ENCODE data around the gene TNRC18. TPM values are rescaled to one million over a fixed set of nuclear protein-coding genes. Genes with fewer than 3 reads are reported as not detected.

Gene TNRC18
- total and polyA plus RNA-seq, 9 of the 15 experiments (the other 6 are each of a cell fraction or from before 2014, with no cell fraction given): 0.03 to 43.2 (median 18.0) TPM

- Histone ChIP-seq H3K4me2 (ENCODE audit: insufficient read depth, low read length) (no peak overlapping the region), H3K36me3 (ENCODE audit: control insufficient read depth, insufficient read depth, low read length) (no peaks in the 10 kb centered on the region), H4K20me1 (replicated peaks; ENCODE audit: control insufficient read depth, insufficient read depth, low read length) (no peaks in the 10 kb centered on the region), H3K27ac (ENCODE audit: extremely low read depth, low read depth, low read length) (no peak overlapping the region), H3K9ac (ENCODE audit: insufficient read depth in 1 of 2, low read depth in 2 of 2, low read length in 2 of 2) (no peak overlapping the region), H3K79me2 (ENCODE audit: control insufficient read depth, insufficient read depth, low read length) (no peaks in the 10 kb centered on the region), H3K4me1 (replicated peaks in 1 of 2; ENCODE audit: control insufficient read depth in 2 of 2, insufficient read depth in 2 of 2, low read length in 2 of 2) (peaks cover 15 to 31% of the 10 kb centered on the region in 2 experiments), H3K9me1 (ENCODE audit: control insufficient read depth, insufficient read depth, low read length) (no peaks in the 10 kb centered on the region), H2AFZ (ENCODE audit: low read depth, low read length) (no peak overlapping the region), H3K9me3 (replicated peaks; ENCODE audit: control insufficient read depth, insufficient read depth, low read depth, low read length) (no peaks in the 10 kb centered on the region), H3K4me3 (no peak overlapping the region), H3K27me3 (ENCODE audit: control insufficient read depth in 2 of 2, insufficient read depth in 2 of 2, low read length in 2 of 2) (no peaks in the 10 kb centered on the region)
- intact Hi-C loops (cut with micrococcal nuclease): no loop called here
- DNase-seq (ENCODE audit: extremely low read depth in 1 of 4, low spot score in 3 of 4): no peak
- ATAC-seq: no peak
- WGBS (ENCODE audit: insufficient coverage, low coverage, missing lambda C conversion rate): 82% methylated on average over 10 of the region's 10 CpGs
- POLR2A ChIA-PET: interaction anchor here (0.7 to 1.2 kb wide), 2 partner anchors 8 to 1252 kb away, joined by 3 read pairs; no protein-coding TSS in a partner anchor
- in situ Hi-C loops (cut with MboI): no loop called here
- CTCF ChIA-PET (ENCODE audit: low intra/inter-chr PET ratio): no interaction called here
- FAIRE-seq: no peak
- no TSS peak for BruUV-seq (replicated peaks)
- no peak for TF ChIP-seq MYC (IDR thresholded peaks at IDR 0.05; ENCODE audit: low read depth, low read length)
- TF ChIP-seq MYC (CRISPR knock-in tag; IDR thresholded peaks at IDR 0.05; ENCODE audit: borderline replicate concordance, low read depth): no peak
- TF ChIP-seq ZNF24 (IDR thresholded peaks at IDR 0.05): no peak
- TF ChIP-seq IRF2 (CRISPR knock-in tag; IDR thresholded peaks at IDR 0.05): no peak
- no peak for TF ChIP-seq SOX6 (IDR thresholded peaks at IDR 0.05)
- TF ChIP-seq E2F4 (CRISPR knock-in tag; IDR thresholded peaks at IDR 0.05; ENCODE audit: low read depth): no peak
- TF ChIP-seq CHD1 (IDR thresholded peaks at IDR 0.05; ENCODE audit: low read length): no peak
- no peak for TF ChIP-seq CTCF (IDR thresholded peaks at IDR 0.05 in 2 of 3, conservative IDR thresholded peaks at IDR 0.05 in 1 of 3; ENCODE audit: insufficient read depth in 2 of 3, low read depth in 1 of 3, low read length in 3 of 3)
- TF ChIP-seq PTBP1 (IDR thresholded peaks at IDR 0.05; ENCODE audit: low read depth, low read length): no peak
- TF ChIP-seq ZBTB43 (CRISPR knock-in tag; IDR thresholded peaks at IDR 0.05): no peak
- no peak for TF ChIP-seq BRCA1 (IDR thresholded peaks at IDR 0.05)
- no peak for TF ChIP-seq BRCA1 (CRISPR knock-in tag; IDR thresholded peaks at IDR 0.05)
- no peak for TF ChIP-seq ZNF740 (CRISPR knock-in tag; IDR thresholded peaks at IDR 0.05)
- no peak for TF ChIP-seq ZNF740 (tag; IDR thresholded peaks at IDR 0.05)
- TF ChIP-seq HCFC1 (IDR thresholded peaks at IDR 0.05; ENCODE audit: low read depth, low read length): no peak
- no peak for TF ChIP-seq PHF21A (IDR thresholded peaks at IDR 0.05; ENCODE audit: borderline replicate concordance, low read depth)
- no peak for TF ChIP-seq ELK3 (CRISPR knock-in tag; IDR thresholded peaks at IDR 0.05)
Measured at GRCh38 chr7:5462216-5462615, 38.6 kb upstream of the TNRC18 start.
